Stimulated activated CD8-positive, alpha-beta memory T cell treated with anti-CD3 and anti-CD28 coated beads, Interleukin-4, amount 100 ng/mL, for 24 hours (primary cell): ENCODE measurements around the gene AHI1.
"Not testable (repeated sequence)": the region's sequence is repeated elsewhere in the genome, so short reads cannot be mapped to it uniquely, and the experiment has no call there.

ENCODE experiments used
- DNase-seq: peaks from one replicate; pipeline ENCODE4 v3.0.0-alpha.2; 2020; ENCODE audit warnings: low read depth

AHI1 gene

DNA sequence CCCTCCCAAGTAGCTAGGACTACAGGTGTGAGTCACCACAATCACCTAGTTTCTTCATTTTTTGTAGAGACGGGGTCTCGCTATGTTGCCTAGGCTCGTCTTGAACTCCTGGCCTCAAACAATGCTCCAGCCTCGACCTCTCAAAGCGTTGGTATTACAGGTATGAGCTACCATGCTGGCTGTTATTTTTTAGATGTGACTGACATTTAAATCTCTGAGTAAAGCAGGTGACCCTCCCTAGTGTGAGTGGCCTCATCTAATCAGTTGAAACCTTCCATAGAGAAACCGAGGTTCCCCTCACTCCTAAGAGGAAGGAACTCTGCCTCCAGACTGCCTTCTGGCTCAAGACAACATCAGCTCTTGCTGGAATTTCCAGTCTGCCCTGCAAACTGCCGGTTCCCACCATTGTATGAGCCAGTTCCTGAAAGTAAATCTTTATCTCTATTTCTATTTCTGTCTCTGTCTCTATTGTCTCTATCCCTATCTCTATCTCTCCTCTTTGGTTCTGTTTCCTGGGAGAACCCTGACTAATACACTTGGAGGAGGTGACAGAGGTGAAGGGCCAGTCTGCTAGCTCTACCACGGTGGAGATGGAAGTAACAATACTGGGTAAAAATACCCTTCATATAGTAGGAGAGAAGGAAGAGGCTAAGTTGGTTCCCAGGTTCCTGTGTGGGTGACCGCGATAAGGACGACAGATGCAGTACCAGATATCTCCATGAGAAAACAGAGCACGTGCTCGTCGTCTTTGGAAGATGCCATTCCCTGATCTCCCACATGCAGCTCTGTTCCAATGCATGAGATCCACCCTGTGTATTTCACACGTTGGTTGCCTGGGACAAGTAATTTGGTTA is 235.4 kb downstream of the AHI1 start:
- DNase-seq: no peak

DNA sequence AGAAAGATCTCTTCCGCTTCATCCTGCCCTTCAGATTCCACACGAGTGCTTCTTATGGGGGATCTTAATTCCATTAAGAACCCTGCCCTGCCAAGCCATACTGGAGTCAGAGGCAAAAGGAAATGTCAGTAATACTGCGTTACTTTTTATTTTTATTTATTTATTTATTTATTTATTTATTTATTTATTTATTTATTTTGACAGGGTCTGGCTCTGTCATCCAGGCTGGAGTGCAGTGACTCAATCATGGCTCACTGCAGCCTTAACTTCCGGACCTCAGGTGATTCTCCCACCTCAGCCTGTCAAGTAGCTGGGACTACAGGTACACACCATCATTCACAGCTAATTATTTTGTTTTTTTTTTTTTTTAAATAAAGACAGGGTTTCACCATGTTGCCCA is 236.9 kb downstream of the AHI1 start:
- DNase-seq: no peak

DNA sequence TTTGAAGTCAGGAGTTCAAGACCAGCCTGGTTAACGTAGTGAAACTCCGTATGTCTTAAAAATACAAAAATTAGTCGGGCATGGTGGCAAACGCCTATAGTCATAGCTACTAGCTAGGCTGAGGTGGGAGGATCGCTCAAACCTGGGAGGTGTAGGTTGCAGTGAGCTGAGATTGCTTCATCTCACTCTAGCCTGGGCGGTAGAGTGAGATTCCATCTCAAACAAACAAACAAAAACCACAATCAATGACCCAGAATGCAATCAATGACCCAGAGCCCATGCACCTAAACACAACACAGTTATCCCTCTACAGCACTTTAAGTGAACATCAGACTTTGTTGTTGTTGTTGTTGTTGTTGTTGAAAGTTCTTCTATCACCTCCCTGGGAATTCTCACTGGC is 238.6 kb downstream of the AHI1 start:
- no peak for DNase-seq

DNA sequence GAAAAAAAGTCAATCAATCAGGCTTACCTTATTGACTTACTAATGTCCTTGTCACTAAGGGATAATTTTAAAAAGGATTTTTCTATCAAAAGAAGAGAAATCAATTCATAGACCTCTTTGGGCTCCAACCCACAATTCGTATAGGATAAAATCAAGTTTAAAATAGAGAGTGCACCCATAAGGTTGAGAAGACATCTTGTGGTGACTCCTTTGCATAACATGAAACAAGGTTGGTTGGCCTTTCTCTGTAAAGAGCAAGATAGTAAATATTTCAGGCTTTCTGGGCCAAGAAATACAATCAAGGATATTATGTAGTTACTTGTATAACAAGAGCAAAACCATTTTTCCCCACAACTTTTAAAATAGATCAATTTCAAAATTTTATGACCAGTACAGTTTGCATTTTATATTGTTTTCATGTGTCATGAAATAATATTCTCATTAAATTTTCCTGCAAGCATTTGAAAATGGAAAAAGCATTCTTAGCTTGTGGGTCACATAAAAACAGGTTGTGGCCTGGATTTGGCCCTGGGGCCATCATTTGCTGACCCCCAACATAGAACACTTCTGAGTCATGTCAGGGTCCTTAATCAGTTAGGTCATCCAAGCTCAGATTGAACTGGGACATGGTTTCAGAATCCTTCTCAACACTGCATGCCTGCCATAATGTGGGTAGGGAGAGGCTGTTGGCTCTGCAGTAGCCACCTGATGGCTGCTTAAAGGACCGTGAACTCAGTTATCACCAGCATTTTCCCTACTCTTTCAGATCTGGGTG is 239.7 kb downstream of the AHI1 start:
- DNase-seq: no peak

DNA sequence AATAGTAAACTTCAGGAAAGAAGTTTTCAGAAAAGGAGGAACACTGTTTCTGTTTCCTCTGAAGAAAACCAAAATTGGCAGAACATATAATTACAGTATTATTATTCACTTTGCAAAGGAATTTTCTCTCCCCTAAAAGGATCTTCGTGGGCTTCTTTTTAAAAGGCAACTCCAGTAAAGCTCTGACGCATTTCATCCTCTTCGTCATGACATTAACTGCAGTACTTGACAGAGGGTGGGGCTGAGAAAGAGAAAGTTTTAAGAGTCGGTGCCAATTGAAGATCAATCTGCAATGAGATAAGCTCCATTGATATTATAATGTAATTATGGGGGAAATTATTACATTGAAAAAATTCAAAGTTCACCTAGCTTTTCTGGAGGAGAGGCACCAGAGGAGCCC is 240.7 kb downstream of the AHI1 start:
- no peak for DNase-seq

DNA sequence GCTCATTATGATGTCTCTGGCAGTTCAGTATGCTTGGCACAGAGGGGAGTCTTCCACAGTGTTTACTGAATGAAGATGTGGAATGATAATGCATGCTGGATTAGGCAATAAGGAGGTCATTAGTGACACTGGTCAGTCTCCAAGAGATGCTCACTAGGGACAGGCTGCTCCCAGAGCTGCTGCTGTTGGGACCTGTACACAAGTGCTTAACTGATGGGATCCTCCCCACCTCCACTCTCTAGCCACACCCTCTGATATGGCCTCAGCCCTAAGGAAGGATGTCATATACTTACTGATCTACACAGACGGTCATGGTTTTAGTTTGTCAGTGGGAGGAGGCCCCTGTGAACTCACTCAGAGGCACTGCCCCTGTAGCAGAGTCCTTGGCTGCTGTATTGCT is 243.1 kb downstream of the AHI1 start:
- no peak for DNase-seq

DNA sequence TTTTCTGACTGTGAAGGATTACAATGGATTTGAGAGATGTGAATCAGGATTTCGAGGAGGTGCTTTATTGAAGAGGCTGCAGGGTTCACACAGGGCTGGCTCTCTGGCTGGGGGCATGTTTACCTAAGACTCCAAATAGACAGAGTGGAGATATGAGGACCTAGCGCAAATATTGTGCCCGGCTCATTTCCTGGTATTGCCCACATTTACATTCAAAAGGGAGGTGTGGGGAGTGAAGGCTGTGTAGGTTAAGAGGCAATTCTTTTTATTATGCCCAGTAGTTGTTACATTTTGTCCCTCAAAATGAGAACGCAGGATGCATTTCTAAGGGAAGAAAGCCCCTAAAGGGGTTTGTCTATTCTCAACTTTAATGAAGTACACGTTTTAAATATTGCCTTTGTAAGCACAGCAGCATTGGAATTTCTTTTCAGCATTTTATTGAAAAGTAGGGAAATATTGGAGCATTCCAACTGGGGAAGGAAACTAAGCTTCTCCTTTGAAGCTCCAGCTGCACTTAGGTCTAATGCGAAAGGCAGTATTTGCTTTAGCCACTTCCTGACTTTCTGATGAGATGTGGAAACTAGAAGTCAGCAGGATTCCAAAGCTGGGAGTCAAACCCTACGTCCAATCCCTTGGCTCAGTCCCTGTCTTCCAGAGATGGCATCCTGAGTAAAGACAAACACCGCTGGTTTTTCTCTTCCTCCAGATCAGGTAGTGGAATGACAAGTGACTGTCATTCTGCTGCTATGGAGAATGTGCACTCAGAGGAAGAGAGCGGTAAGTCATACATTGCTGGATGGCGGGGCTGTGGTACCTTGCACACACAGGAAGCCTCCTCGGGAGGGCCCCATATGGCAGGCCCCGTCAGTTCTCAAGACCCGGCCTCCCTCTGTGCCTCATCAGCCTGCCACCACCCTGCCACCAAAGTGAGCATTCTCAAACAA is 245.8 kb downstream of the AHI1 start:
- no peak for DNase-seq

DNA sequence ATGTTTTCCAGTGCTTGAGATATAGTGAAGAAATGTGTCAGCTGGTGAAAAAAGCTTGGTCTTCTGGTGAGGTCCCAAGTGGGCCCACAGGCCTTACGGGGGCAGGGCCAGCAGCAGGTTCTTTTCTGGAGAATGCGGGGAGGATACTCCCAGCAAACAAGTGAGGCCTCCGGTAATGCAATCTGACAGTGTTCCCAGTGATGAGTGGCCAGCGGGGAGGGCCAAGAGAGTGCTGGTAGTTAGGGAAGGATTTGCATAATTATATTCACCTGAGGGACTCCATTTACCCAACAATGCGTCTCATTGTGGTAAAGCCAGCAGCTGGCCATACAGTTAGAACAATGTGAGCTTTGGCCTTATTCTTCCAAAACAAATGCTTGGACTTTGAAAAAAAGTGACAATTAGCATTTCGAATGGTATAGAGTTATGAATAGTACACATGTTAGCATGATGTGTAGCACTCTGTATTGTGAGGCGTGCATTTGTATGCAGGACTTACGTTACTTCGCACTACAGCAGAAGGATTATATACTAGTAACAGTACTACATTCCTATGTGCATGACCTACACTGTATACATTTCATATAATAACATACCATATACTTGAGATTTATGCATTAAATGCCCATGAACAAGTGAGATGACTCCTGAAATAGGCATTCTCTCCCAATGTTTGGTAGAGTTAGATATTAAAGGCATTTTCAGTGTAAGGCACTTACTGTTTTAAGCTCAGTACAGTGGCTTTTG is 246.6 kb downstream of the AHI1 start:
- no peak for DNase-seq

DNA sequence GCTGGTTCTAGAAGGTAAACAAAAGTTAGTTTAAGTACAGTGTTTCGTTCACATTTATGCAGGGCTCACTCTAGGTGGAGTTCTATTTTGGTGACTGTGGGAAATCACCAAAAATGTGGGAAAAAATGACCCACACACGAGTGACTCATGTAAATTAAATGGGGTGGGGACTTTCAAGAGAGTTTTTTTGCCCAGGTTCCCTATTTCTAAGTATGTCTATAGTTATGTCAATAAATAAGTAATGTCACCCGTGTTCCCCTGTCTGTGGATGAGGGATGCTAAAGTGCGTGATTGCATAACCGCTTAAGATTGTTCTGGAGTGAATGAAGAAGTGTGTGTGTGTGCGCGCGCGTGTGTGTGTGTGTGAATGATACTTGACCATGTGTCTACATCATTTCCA is 247.3 kb downstream of the AHI1 start:
- no peak for DNase-seq

DNA sequence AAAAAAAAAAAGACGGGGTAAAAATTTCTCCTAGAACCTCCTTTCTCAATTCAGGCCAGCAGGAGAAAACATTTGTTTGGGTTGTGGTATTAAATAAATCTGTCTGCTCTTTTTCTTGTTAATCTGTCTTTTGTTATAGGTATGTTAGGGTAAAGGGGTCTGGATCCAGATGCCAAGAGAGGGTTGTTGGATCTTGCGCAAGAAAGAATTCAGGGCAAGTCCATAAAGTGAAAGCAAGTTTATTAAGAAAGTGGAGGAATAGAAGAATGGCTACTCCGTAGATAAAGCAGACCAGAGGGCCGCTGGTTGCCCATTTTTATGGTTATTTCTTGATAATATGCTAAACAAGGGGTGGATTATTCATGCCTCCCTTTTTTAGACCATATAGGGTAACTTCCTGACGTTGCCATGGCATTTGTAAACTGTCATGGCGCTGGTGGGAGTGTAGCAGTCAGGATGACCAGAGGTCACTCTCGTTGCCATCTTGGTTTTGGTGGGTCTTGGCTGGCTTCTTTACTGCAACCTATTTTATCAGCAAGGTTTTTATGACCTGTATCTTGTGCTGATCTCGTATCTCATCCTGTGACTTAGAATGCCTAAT is 251.0 kb downstream of the AHI1 start:
- not testable (repeated sequence) for DNase-seq

DNA sequence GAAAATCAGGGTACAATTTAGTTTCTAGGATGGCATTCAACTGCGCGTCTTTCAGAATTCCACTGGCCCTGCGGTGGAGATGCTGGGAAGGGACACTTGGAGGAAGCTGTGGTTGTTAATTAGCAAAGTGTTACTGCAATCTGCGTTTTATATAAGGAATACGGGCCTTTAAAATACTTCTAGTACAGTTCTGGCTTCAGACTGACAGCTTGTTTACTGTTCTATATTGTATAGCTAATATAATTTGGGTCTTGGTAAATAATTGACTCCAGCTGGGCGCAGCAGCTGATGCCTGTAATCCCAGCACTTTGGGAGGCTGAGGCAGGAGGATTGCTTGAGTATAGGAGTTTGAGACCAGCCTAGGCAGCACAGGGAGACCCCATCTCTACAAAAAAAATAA is 252.7 kb downstream of the AHI1 start:
- no peak for DNase-seq

DNA sequence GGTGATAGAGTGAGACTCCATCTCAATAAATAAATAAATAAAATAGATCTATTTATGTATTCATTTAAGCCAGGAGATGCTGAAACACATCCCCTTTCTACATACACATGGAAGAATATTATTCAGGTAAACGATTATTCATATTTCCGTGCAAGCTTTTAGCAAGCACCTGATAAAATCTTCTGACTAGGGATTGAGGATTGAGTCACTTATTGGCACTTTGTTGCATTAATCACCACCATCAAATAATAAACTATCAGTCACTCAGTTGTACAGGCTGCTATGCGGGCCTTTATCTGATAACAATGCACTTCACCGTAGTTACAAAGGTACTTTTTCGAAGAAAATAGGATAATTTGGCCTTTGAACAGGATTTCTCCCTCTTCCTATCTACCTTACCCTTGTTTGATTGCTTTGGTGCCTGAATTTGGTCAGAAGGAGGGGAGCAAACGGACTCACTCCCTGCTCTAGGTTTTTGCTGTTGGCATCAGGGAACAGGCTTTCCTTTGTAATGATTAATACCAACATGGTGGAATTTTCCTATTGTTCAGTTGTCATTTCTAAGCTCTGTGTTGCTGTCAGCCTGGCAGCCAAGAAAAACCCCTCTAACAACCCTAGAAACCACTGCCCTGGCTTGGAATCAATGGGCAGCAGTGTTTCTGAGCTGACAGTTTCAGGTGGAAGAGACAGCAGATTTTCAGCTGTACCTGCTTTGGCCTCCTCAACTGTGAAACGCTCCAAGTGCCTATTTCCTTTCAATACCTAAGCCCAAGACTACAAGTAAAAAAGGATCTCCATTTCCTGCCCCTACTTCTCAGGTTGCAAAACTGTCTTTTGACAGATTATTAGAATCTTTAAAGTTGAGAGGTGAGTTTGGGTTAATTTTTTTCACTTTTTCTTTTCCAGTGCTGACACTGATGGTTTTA is 253.4 kb downstream of the AHI1 start:
- no peak for DNase-seq

DNA sequence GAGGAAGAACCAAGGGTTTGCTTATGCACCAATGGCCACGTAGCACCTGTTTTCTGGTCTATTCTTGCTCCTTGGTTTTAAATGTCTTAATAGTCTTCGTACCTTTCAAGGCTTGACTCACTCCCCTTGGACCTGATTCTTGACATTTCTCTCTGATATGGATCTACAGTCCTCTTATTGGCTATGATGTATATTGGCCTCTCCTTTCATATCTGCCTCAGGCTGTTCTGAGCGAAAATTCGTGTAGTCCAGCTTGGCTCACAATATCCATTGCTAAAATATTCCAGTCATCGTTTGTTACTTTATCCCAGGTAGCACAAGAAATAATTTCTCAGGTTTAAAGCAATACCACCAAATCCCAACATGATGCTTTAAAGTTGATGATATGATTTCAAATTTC is 256.8 kb downstream of the AHI1 start:
- DNase-seq: no peak

DNA sequence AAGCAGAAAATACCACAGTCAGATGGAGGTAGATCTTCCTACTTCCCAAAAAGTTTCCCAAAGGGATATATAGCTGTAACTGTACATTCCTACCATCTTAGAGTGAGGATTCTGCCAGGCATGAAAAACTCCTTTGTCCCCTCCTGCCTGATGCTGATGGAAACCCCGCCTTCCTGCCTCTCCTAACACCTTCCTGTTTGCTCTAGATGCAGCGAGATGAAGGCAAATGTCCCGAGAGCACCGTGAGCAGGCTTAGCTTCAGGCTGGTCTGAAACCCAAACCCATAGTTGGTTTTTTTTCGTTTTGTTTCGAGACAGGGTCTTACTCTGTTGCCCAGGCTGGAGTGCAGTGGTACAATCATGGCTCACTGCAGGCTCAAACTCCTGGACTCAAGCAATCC is 260.8 kb downstream of the AHI1 start:
- DNase-seq: no peak

DNA sequence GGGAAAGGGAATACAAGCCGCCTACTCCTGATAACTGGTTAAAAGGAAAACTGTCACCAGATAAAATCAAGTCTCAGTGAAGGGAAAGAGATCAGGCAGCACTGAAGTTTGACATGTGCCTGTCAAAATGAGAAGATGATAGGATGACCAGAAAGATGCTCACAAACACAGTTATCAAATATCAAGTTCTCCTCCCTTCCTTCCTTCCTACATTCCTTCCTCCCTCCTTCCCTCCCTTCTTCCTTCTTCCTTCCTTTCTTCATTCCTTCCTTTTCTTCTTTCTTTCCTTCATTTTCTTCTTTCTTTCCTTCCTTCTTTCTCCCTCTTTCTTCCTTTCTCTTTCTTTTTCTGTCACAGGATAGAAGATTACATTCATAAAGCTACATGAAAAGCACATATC is 261.2 kb downstream of the AHI1 start:
- no peak for DNase-seq

DNA sequence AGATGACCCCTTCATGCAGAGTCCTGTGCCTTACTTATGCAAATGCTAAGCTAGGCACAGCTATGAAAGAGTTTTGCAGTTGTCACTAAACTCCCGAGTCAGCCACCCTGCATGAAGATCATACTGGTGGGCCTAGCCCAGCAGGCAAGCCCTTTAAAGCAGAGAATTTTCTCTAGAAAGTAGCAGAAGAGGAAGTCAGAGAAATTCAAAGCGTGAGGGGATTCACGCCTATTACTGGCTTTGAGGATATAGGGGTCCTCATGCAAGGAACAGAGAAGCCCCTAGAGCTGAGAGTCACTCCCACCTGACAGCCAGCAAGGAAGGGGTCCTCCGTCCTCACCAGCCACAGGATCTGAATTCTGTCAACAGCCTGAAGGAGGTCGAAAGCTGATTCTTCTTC is 261.8 kb downstream of the AHI1 start:
- DNase-seq: no peak

DNA sequence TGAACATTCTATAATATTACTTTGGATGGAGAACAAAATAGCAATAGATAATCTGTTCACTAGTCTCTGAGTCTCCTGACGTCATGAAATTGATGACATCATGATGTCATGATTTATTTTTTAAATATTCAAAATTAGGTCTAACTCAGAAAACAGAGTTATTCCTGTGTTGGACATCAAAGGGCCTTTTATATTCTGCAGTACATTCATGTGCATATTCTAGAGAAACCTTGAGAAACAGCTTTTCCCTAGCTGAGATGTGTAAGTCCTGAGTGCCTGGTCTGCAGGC is 263.1 kb downstream of the AHI1 start:
- DNase-seq: no peak

DNA sequence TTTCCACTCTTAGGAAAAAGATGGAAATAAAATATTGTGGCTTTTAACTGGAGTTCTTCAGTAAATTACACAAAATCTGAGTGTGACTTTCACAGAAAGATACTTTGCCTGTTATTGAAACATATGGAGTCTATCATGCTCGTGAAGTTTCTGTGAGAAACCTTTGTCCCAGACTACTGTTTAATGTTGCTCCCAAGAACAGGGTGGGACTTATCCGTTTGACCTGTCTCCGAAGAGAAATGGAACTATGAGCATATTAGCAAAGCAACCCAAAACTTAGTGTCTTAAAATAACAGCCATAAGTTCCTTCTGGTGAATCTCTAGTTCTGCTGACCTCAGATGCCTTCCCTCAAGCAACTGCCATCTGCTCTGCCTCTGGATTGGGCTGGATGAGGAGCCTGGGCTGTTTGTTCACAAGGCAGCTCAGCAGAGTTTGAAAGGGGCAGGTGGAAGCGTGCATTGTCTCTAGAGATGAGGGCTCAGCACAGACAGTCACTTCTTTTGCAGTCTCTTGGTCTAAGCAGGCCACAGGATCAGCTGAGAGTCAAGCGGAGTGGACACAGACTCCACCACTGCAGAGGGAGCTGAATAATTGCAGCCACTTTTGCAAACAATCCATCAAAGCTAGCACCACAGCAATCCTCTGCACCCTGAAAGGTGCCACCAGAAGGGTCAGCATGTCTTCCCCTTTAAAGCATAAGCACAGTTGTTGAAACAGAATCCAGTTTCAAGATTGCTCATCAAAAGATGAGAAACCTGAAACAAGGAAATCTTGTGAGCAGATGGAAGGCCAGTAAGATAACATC is 263.7 kb downstream of the AHI1 start:
- DNase-seq: no peak
